GM12874 (cell line): Measurements from ENCODE around the gene SVIL.

Experiments used
- TF ChIP-seq, protein P1 (sequence below): IDR thresholded peaks from 2 replicates; pipeline ENCODE4 v1.5.1; 2011; ENCODE audit warnings: low read depth, mild to moderate bottlenecking, control low read depth, low read length, moderate library complexity; ENCODE audit not compliant: insufficient read depth

The SVIL gene

DNA sequence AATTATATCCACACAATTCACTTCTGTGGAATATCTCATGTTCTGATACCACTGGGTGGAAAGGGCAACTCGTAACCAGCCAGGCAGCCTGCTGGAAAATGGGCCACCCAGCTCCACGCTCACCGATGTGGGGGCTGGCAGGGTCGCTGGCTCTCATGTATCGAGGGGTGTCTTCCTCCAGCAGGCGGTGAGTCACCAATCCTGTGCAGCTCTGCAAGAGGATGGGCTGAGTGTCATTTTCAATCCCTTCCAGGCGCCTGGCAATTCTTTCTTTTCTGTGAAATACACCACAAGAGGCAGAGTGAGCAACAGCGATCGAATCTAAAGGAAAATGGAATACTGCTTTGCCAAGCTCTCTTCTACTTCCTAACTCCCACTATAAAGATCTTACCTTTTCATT, 80.1 kb downstream of the SVIL start:
- TF ChIP-seq, protein P1, sequence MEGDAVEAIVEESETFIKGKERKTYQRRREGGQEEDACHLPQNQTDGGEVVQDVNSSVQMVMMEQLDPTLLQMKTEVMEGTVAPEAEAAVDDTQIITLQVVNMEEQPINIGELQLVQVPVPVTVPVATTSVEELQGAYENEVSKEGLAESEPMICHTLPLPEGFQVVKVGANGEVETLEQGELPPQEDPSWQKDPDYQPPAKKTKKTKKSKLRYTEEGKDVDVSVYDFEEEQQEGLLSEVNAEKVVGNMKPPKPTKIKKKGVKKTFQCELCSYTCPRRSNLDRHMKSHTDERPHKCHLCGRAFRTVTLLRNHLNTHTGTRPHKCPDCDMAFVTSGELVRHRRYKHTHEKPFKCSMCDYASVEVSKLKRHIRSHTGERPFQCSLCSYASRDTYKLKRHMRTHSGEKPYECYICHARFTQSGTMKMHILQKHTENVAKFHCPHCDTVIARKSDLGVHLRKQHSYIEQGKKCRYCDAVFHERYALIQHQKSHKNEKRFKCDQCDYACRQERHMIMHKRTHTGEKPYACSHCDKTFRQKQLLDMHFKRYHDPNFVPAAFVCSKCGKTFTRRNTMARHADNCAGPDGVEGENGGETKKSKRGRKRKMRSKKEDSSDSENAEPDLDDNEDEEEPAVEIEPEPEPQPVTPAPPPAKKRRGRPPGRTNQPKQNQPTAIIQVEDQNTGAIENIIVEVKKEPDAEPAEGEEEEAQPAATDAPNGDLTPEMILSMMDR: no peak

DNA sequence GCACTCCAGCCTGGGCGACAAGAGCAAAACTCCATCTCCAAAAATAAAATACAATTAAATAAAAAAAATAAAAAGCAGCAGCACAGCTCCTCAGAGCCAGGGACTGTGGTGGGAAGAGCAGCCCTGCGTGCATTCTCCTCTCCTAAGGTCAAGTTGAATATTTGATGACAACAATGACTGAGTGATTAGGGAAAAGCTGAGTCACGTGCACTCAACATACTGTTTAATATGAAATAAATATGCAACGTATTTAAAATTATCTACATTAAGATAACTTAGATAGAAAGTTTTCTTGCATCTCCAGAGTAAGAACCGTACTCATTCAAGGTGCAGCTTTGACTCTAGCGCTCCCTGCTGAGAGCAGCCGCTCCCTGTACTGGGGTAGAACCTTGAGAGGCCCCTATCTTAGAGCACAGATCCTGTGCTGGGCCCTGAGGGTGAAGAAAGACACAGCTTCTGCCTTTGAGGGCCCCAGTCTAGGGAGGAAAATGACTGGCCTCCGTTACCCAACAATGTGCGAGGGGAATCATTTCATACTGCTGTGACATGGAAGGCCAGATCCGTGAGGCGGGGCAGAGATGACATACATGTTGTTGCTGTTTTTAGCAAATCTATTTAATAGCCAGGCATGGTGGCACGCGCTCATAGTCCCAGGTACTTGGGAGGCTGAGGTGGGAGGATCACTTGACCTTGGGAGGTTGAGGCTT, 81.1 kb downstream of the SVIL start:
- TF ChIP-seq, protein P1: no peak

DNA sequence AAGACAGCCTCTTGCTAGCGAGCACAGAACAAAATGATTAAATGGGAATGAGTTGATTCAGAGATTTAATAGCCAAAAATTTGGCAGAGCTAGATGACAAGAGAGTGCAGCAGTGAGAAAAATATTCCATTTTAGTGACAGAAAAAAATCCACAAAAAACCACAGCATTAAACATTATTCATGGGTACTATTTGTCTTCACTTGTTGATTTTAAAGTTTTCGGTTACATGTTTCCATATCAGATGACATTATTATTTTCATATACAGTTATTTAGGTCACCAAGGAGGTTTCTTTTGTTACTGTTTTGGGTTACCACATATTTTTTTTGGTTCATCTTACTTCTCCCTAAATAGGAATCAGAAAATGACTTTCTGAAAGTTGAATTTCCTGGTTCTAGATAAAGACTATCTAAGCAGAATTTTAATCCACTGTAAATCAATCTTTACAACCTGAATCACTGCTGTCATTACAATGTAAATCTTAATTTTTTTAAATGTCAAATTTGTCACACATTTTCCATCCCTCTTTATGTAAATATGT, 87.9 kb downstream of the SVIL start:
- TF ChIP-seq, protein P1: no peak

DNA sequence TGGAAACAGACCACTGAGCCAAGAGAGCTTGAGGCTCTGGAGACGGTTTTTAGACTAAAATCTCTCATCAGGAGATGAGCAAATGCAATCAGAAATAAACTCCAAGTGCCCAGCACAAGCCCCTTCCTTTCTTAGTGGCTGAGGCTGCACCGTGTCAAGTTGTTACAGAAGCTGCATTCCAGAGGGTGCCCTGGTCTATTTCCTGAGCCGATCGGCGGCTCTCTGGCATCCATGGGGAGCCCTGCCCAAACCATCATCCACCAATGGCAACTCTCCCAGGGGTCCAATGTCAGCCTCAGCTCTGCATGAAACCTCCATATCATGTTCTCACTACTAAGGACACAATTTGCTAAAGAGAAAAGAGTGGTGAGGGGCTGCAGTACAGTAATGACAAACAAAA, 89.6 kb downstream of the SVIL start:
- TF ChIP-seq, protein P1: no peak

DNA sequence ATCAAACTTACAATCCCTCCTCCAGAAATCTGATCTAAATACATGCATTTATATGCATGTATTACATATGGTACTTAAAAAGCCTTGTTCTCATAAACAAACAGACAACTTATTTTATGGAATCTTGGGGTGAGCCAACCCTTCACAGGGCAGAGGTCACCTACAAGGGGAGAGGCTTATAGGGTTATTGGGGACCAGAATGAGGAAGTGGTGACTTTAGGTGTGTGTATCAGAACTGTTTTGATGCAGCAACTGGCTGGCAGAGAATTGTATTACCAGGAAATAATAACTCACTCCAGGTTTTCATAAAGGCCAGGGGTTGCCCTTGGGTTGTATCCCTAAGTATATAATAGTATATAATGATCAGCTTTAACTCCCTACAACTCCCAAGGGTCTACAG, 91.1 kb downstream of the SVIL start:
- TF ChIP-seq, protein P1: no peak

DNA sequence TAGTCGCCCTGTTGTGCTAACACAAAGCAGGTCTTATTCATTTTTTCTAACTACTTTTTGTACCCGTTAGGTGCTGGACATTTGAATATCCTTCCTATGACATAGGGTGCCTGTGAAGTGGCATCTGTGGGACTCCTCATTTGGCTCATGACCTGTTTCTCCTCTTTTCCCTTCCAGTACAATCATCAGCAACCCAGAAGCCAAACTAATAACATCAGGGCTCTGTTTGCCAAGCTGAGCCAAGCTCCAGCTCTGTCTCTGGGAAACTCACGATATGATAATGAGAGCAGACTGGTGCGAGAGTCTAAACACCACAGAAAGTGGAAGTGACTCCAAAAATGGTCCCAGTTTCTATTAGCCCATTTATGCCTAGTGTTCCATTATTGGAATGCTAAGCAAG, 92.0 kb downstream of the SVIL start:
- TF ChIP-seq, protein P1: no peak

DNA sequence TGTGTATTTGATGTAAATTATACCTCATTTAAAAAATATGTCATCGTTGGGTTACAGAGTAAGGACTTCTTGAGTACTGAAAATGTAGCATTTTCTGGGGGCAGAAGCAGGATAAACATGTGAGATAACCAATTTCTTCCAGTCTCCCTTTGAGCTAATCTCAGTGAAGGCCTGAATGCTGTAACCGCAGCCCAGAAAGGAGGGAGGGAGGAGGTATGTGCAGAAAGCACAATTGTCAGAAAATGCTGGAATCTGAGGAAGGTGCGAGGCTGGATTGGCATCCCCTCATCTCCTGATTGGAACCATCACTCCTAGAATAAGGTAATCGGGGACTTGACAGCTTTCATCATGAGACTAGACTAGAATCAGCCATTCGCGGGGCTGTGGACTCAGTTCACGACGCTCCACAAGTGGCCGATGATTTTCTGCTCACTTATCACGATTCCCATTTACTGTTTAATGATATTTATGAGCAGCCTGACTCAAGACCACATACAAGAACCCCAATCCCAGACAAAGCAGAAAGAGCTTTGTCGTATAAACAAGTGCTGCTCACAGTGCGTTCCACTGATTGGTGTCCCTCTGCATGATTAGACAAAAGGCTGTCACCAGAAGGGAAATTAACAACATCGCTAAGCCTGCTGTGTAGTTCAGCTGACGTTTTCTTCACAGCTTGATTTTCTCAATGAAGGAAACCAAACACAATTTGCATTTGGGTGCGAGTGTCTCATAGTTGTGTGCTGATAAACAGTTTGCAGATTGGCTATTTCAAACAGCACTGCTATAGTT, 93.2 kb downstream of the SVIL start:
- TF ChIP-seq, protein P1: no peak
